Measurements from ENCODE around the gene NUDT1. TPM values are rescaled to one million over a fixed set of nuclear protein-coding genes. Genes with fewer than 3 reads are reported as not detected.

NUDT1 gene
- total RNA-seq, 1 experiment from 2014 or later = 47.4 TPM

DNA sequence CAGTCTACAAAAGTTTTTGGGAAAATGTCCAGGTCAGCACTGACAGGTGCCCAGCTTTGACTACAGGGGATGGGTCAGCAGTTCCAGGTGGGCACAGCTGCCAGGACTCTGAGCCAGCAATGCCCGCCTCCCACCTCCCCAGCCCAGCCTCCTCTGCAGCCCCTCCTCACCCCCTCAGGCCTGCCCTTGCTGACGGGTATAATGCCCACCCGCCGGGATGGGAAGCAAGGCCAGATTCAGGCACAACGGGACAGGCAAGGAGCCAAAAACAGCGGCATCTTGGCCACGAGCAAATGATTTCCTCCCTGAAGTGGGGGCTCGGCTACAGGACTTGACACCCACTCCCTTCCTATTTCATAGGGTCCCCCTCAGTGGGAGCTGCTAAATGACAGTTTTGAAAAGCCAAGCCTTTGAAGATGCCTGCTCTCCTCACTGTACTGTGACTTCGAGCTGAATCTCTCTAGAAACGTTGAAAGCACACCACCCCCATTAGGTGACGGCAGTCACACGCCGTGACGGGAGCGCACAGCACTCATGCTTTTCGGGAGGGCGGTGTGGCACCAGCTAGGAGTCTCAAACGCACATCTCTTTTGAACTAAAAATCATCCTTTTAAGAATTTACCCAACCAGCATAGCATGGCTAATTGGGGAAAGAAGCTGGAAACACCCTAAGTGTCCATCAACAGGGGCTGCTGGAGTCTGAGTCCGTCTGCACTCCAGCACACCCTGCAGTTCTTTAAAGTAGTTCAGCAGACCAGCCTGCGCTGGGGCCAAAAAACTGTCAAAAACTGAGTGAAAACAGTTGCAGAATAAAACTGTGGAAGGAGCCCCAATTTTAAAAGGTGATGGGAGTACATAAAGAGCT, 38.9 kb upstream of the NUDT1 start (continued):
- no peak for TF ChIP-seq RAD21 (IDR thresholded peaks at IDR 0.05; ENCODE audit: low read depth)

- H3K4me1 ChIP-seq (ENCODE audit: control insufficient read depth in 1 of 2, insufficient read depth in 2 of 2, low read length in 2 of 2) = no peaks in the 10 kb centered on the region
- no peak overlapping the region for H3K9ac ChIP-seq (ENCODE audit: low read length)
- H3K4me2 ChIP-seq (ENCODE audit: low read length) = no peak overlapping the region
- H2AFZ ChIP-seq (ENCODE audit: low read depth, low read length, poor library complexity, severe bottlenecking) = no peak overlapping the region
- ChIA-PET POLR2A (no interaction called here), CTCF (no interaction called here), RAD21 (ENCODE audit: low non-redundant PET in 1 of 2, low total read pairs in 2 of 2, uncharacterized antibody in 2 of 2, unreplicated experiment in 2 of 2) (no interaction called here)
- H3K9me3 ChIP-seq (ENCODE audit: control insufficient read depth in 1 of 2, insufficient read depth in 1 of 2, low read depth in 1 of 2, low read length in 2 of 2) = no peaks in the 10 kb centered on the region
- no peaks in the 10 kb centered on the region for H3K9me2 ChIP-seq (ENCODE audit: insufficient read depth)
- no peaks in the 10 kb centered on the region for H3K27me3 ChIP-seq (ENCODE audit: insufficient read depth, low read length)
- no peak overlapping the region for H3K27ac ChIP-seq (ENCODE audit: low read depth, low read length)
- no peak for DNase-seq (ENCODE audit: low read depth, low spot score)
- no peak for ATAC-seq
- peaks cover 7% of the 10 kb centered on the region in 2 experiments; a peak in 3 of 4 replicates for H3K36me3 ChIP-seq (ENCODE audit: control insufficient read depth in 1 of 2, insufficient read depth in 2 of 2, low read length in 2 of 2)
- TF ChIP-seq RAD21 (IDR thresholded peaks at IDR 0.05; ENCODE audit: low read depth) = no peak
- TF ChIP-seq JUND (IDR thresholded peaks at IDR 0.05) = no peak
- H3K79me2 ChIP-seq (ENCODE audit: insufficient read depth, low read length) = no peaks in the 10 kb centered on the region
- no peak overlapping the region for H3K4me3 ChIP-seq (replicated peaks in 1 of 2; ENCODE audit: low read depth in 1 of 2, low read length in 2 of 2)
- intact Hi-C loops (cut with micrococcal nuclease) = loop anchor here (10.0 kb wide), 1 partner anchor 99 kb away; no protein-coding TSS in a partner anchor
- no TSS peak for BruUV-seq (replicated peaks)
- no peaks in the 10 kb centered on the region for H4K20me1 ChIP-seq (ENCODE audit: insufficient read depth)
Observed at GRCh38 chr7:2203766-2204300, 38.2 kb upstream of the NUDT1 start.

GRCh38 chr7:2204446-2204845, 37.6 kb upstream of the NUDT1 start:
- Histone ChIP-seq H3K4me3 (replicated peaks in 1 of 2; ENCODE audit: low read depth in 1 of 2, low read length in 2 of 2) (no peak overlapping the region), H3K9me2 (ENCODE audit: insufficient read depth) (no peaks in the 10 kb centered on the region), H3K27me3 (ENCODE audit: insufficient read depth, low read length) (no peaks in the 10 kb centered on the region), H3K36me3 (ENCODE audit: control insufficient read depth in 1 of 2, insufficient read depth in 2 of 2, low read length in 2 of 2) (peaks cover 7% of the 10 kb centered on the region in 2 experiments; a peak in 3 of 4 replicates), H3K27ac (ENCODE audit: low read depth, low read length) (no peak overlapping the region), H3K4me1 (ENCODE audit: control insufficient read depth in 1 of 2, insufficient read depth in 2 of 2, low read length in 2 of 2) (no peaks in the 10 kb centered on the region), H4K20me1 (ENCODE audit: insufficient read depth) (no peaks in the 10 kb centered on the region), H3K79me2 (ENCODE audit: insufficient read depth, low read length) (0 out of 2 replicates have a peak, but pooled peaks cover 4% of the 10 kb centered on the region), H3K9ac (ENCODE audit: low read length) (no peak overlapping the region), H3K4me2 (ENCODE audit: low read length) (no peak overlapping the region), H3K9me3 (ENCODE audit: control insufficient read depth in 1 of 2, insufficient read depth in 1 of 2, low read depth in 1 of 2, low read length in 2 of 2) (no peaks in the 10 kb centered on the region), H2AFZ (ENCODE audit: low read depth, low read length, poor library complexity, severe bottlenecking) (no peak overlapping the region)
- POLR2A ChIA-PET = no interaction called here
- TF ChIP-seq ZFX (IDR thresholded peaks at IDR 0.05) (no peak), TCF7L2 (IDR thresholded peaks at IDR 0.05; ENCODE audit: borderline replicate concordance, extremely low read depth, insufficient read depth, insufficient read length) (no peak), JUND (IDR thresholded peaks at IDR 0.05) (no peak), EGR1 (IDR thresholded peaks at IDR 0.05; ENCODE audit: low read depth) (no peak), SP1 (IDR thresholded peaks at IDR 0.05; ENCODE audit: low read depth) (no peak), EZH2phosphoT487 (IDR thresholded peaks at IDR 0.05; ENCODE audit: borderline replicate concordance) (no peak), YY1 (IDR thresholded peaks at IDR 0.05; ENCODE audit: extremely low read depth, insufficient replicate concordance, low read depth, low read length) (no peak), POLR2AphosphoS5 (IDR thresholded peaks at IDR 0.05; ENCODE audit: low read depth, low read length) (no peak)
- BruUV-seq (replicated peaks) = no TSS peak
- ATAC-seq (no peak), DNase-seq (ENCODE audit: low read depth, low spot score) (no peak)
- RAD21 ChIA-PET (ENCODE audit: low non-redundant PET in 1 of 2, low total read pairs in 2 of 2, uncharacterized antibody in 2 of 2, unreplicated experiment in 2 of 2) = no interaction called here
- intact Hi-C loops (cut with micrococcal nuclease) = loop anchor here (10.0 kb wide), 1 partner anchor 100 kb away; no protein-coding TSS in a partner anchor
- CTCF ChIA-PET = no interaction called here
